Natural killer cell (primary cell): ENCODE measurements around the gene RETSAT. TPM values are rescaled to one million over a fixed set of nuclear protein-coding genes. Genes with fewer than 3 reads are reported as not detected.

Experiments used
- ATAC-seq, 3 donors: fragments of 150-1000 bp in 2 of 3; fragments of 200-7000 bp in 1 of 3; cut with Tn5 transposase; 1 replicate in 1 of 3; 2 replicates in 2 of 3; pipeline ENCODE4 v1.10.0; 2021; ENCODE audit warnings: mild to moderate bottlenecking in 2 of 3, moderate library complexity in 2 of 3
- DNase-seq, 2 donors: peaks; one replicate each; pipeline versions ENCODE4 v3.0.0 to v3.0.0-alpha.2; 2013 to 2021; ENCODE audit warnings: mixed read lengths in 1 of 2
- H3K27ac ChIP-seq: one replicate; pipeline ENCODE4 v1.5.1; 2013; ENCODE audit warnings: mild to moderate bottlenecking, low read length
- H3K27me3 ChIP-seq: one replicate; pipeline ENCODE4 v1.6.1; 2013; ENCODE audit warnings: low read length; ENCODE audit not compliant: control insufficient read depth, insufficient read depth
- H3K36me3 ChIP-seq: one replicate; pipeline ENCODE4 v1.6.1; 2013; ENCODE audit warnings: low read length; ENCODE audit not compliant: control insufficient read depth, insufficient read depth
- H3K4me1 ChIP-seq: one replicate; pipeline ENCODE4 v1.6.1; 2013; ENCODE audit warnings: low read length; ENCODE audit not compliant: control insufficient read depth, insufficient read depth
- H3K4me3 ChIP-seq: one replicate; pipeline ENCODE4 v1.5.1; 2013; ENCODE audit warnings: low read length
- H3K9me3 ChIP-seq: one replicate; pipeline ENCODE4 v1.6.1; 2013; ENCODE audit warnings: low read length; ENCODE audit not compliant: control insufficient read depth, insufficient read depth
- H3K27ac Mint-ChIP-seq, 2 donors: one replicate each; pipeline ENCODE4 v1.8.0; 2022; ENCODE audit warnings: mild to moderate bottlenecking in 2 of 2, mixed read lengths in 2 of 2, moderate library complexity in 1 of 2
- H3K27me3 Mint-ChIP-seq, 2 donors: one replicate each; pipeline ENCODE4 v1.8.0; 2022; ENCODE audit warnings: low read depth in 2 of 2, mixed read lengths in 2 of 2
- H3K36me3 Mint-ChIP-seq: one replicate; pipeline ENCODE4 v1.8.0; 2022; ENCODE audit warnings: mixed read lengths
- H3K4me1 Mint-ChIP-seq, 2 donors: one replicate each; pipeline ENCODE4 v1.8.0; 2022; ENCODE audit warnings: mixed read lengths in 2 of 2
- H3K4me3 Mint-ChIP-seq: one replicate; pipeline ENCODE4 v1.8.0; 2022; ENCODE audit warnings: mild to moderate bottlenecking, moderate library complexity, mixed read lengths
- H3K9me3 Mint-ChIP-seq, 2 donors: one replicate each; pipeline ENCODE4 v1.8.0; 2022; ENCODE audit warnings: mixed read lengths in 2 of 2
- WGBS: methylation state at CpG from one replicate; pipeline ENCODE4 v1.1.7; 2013; ENCODE audit warnings: missing lambda C conversion rate; ENCODE audit not compliant: insufficient coverage; 5-methylcytosine and 5-hydroxymethylcytosine counted together
- intact Hi-C: fragments of 100-400 bp; cut with micrococcal nuclease; formaldehyde crosslinking; loops from one replicate; pipeline ENCODE4 v1.14.2; 2022
- total RNA-seq, 4 donors: library from RNA; stranded (reverse); fragments of 120-200 nt in 1 of 4; gene quantifications; one replicate each; pipeline versions ENCODE4 v1.2.3 to v1.2.4, GENCODE V29; 2013 to 2022
- TF ChIP-seq, protein P1 (sequence below): fragments of 200-600 bp; IDR thresholded peaks from one replicate; pipeline ENCODE4 v1.8.0; 2022; ENCODE audit warnings: antibody characterized with exemption

RETSAT gene
- total RNA-seq, 3 donors from 2014 or later (not counting 1 experiment from before 2014, with no cell fraction given), result 22.7 to 36.5 (median 33.9) TPM

DNA sequence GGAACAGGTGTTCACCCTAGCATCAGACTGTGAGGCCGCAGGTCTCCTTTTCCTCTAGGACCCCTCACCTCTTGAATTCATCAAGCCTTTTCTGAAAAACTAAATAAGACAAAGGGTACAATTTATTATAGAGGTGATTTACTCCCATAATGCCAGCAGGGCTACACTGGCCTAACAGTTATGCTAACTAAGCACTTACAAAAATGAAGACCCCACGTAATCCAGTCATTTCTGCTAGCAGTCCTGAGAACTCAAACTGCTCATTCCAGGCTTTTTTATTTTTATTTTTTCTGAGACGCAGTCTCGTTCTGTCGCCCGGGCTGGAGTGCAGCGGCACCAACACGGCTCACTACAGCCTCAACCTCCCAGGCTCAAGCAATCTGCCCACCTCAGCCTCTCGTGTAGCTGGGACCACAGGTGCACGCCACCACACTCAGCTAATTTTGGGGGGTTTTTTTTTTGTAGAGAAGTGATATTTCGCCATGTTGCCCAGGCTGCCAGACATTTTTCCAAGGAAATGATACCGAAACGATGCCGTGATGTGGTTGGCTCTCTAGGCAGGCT, 41.7 kb upstream of the RETSAT start:
- H3K27ac Mint-ChIP-seq, result no peak overlapping the region
- no peak overlapping the region for H3K4me3 Mint-ChIP-seq
- no peak overlapping the region for H3K27ac ChIP-seq
- peaks cover 14% of the 10 kb centered on the region for H3K4me1 ChIP-seq
- no peaks in the 10 kb centered on the region for H3K36me3 Mint-ChIP-seq
- H3K9me3 ChIP-seq, result no peaks in the 10 kb centered on the region
- intact Hi-C loops, result no loop called here
- DNase-seq (no peak), ATAC-seq (no peak)
- TF ChIP-seq, protein P1, sequence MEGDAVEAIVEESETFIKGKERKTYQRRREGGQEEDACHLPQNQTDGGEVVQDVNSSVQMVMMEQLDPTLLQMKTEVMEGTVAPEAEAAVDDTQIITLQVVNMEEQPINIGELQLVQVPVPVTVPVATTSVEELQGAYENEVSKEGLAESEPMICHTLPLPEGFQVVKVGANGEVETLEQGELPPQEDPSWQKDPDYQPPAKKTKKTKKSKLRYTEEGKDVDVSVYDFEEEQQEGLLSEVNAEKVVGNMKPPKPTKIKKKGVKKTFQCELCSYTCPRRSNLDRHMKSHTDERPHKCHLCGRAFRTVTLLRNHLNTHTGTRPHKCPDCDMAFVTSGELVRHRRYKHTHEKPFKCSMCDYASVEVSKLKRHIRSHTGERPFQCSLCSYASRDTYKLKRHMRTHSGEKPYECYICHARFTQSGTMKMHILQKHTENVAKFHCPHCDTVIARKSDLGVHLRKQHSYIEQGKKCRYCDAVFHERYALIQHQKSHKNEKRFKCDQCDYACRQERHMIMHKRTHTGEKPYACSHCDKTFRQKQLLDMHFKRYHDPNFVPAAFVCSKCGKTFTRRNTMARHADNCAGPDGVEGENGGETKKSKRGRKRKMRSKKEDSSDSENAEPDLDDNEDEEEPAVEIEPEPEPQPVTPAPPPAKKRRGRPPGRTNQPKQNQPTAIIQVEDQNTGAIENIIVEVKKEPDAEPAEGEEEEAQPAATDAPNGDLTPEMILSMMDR, result no peak
- 96% methylated on average over 14 of the region's 14 CpGs for WGBS
- no peaks in the 10 kb centered on the region for H3K27me3 ChIP-seq
- peaks cover 9% of the 10 kb centered on the region for H3K36me3 ChIP-seq
- H3K4me3 ChIP-seq, result no peak overlapping the region
- H3K27me3 Mint-ChIP-seq, result no peaks in the 10 kb centered on the region
- no peaks in the 10 kb centered on the region for H3K9me3 Mint-ChIP-seq
- H3K4me1 Mint-ChIP-seq, result peaks cover 5 to 13% of the 10 kb centered on the region in 2 donors

DNA sequence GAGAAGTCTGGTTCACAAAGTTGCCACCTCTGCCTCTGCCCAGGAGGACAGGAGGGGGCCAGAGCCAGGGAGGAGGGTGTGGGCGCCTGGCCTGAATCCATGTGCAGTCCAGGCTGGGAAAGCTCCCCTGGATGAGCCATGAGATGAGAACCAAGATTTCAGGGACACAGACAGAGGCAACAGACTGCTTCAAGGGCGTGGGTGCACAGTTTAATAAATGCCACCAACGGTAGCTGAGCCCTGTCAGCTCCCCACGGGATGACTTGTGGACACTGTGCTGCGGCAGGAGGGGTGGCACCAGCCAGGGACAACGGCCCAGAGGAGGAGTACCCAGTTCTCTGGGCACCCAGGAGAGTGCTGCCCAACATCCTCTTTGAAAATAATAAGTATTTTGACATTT, 40.6 kb upstream of the RETSAT start:
- Histone ChIP-seq H3K4me3 (no peak overlapping the region), H3K27me3 (no peaks in the 10 kb centered on the region), H3K4me1 (peaks cover 14% of the 10 kb centered on the region), H3K27ac (no peak overlapping the region), H3K36me3 (peaks cover 18% of the 10 kb centered on the region), H3K9me3 (no peaks in the 10 kb centered on the region)
- WGBS, result 95% methylated on average over 6 of the region's 6 CpGs
- DNase-seq (no peak), ATAC-seq (no peak)
- intact Hi-C loops, result no loop called here
- Mint-ChIP-seq H3K36me3 (no peaks in the 10 kb centered on the region), H3K4me1 (peaks cover 5 to 14% of the 10 kb centered on the region in 2 donors), H3K9me3 (no peaks in the 10 kb centered on the region), H3K4me3 (no peak overlapping the region), H3K27ac (no peak overlapping the region), H3K27me3 (no peaks in the 10 kb centered on the region)
- TF ChIP-seq, protein P1, result no peak

DNA sequence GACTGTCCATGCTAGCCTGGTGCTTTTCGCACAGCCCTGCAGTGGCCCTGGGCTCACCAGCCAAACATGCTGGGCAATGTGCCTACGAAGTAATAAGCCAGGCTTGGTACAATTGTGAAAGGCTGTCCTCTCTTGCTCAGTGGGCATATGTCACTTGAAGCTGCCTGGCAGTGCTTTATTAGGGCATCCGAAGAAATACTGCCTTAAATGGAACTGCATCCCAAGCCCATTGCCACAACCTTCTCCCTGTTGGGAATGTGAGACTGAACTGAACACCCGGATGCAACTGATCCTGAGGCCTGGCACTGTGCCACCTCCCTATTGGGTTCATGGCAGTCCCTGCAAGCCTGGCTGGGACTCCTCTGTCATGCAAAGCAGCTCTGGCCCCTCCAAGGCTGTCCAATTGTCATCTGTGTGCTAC, 39.9 kb upstream of the RETSAT start:
- no peaks in the 10 kb centered on the region for H3K36me3 Mint-ChIP-seq
- H3K4me1 ChIP-seq, result peaks cover 14% of the 10 kb centered on the region
- no peak overlapping the region for H3K4me3 ChIP-seq
- TF ChIP-seq, protein P1, result no peak
- H3K4me3 Mint-ChIP-seq, result no peak overlapping the region
- WGBS, result 96% methylated on average over 4 of the region's 4 CpGs
- H3K36me3 ChIP-seq, result peaks cover 18% of the 10 kb centered on the region
- intact Hi-C loops, result no loop called here
- no peak overlapping the region for H3K27ac ChIP-seq
- no peaks in the 10 kb centered on the region for H3K9me3 ChIP-seq
- H3K27me3 Mint-ChIP-seq, result no peaks in the 10 kb centered on the region
- peak overlapping the region in 1 of 2 donors; percentile 47 for H3K27ac Mint-ChIP-seq
- H3K9me3 Mint-ChIP-seq, result no peaks in the 10 kb centered on the region
- DNase-seq (no peak), ATAC-seq (no peak)
- H3K4me1 Mint-ChIP-seq, result peaks cover 5 to 14% of the 10 kb centered on the region in 2 donors
- H3K27me3 ChIP-seq, result no peaks in the 10 kb centered on the region

DNA sequence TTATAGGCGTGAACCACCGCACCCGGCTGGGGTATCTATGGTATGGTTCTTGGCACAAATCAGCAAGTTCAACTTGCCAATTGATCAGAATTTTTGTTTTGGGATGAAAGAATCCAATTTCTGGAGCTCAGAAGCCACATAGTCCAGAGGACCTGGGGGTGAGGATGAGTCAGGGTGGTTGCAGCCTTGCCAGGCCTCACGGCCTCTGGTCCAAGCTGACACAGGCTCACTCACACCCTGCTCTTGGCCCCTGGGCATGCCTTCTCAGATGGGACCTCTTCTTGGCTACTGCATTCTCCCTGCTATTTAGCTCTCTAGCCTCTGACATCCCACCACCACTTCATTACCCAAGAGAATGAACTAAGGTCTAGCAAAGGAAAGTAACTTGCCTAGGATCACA, 39.5 kb upstream of the RETSAT start:
- Histone ChIP-seq H3K27ac (no peak overlapping the region), H3K27me3 (no peaks in the 10 kb centered on the region), H3K4me1 (peaks cover 14% of the 10 kb centered on the region), H3K9me3 (no peaks in the 10 kb centered on the region), H3K36me3 (peaks cover 18% of the 10 kb centered on the region), H3K4me3 (no peak overlapping the region)
- Mint-ChIP-seq H3K4me3 (no peak overlapping the region), H3K36me3 (no peaks in the 10 kb centered on the region), H3K27ac (peak overlapping the region in 1 of 2 donors; percentile 47), H3K9me3 (no peaks in the 10 kb centered on the region), H3K27me3 (no peaks in the 10 kb centered on the region), H3K4me1 (peaks cover 5 to 14% of the 10 kb centered on the region in 2 donors)
- DNase-seq (no peak), ATAC-seq (no peak)
- intact Hi-C loops, result no loop called here
- WGBS, result 91% methylated on average over 4 of the region's 4 CpGs
- TF ChIP-seq, protein P1, result no peak
